ENCODE results near the gene RNF4.
"Not testable (repeated sequence)": the region's sequence is repeated elsewhere in the genome, so short reads cannot be mapped to it uniquely, and the experiment has no call there.

RNF4 gene

DNA sequence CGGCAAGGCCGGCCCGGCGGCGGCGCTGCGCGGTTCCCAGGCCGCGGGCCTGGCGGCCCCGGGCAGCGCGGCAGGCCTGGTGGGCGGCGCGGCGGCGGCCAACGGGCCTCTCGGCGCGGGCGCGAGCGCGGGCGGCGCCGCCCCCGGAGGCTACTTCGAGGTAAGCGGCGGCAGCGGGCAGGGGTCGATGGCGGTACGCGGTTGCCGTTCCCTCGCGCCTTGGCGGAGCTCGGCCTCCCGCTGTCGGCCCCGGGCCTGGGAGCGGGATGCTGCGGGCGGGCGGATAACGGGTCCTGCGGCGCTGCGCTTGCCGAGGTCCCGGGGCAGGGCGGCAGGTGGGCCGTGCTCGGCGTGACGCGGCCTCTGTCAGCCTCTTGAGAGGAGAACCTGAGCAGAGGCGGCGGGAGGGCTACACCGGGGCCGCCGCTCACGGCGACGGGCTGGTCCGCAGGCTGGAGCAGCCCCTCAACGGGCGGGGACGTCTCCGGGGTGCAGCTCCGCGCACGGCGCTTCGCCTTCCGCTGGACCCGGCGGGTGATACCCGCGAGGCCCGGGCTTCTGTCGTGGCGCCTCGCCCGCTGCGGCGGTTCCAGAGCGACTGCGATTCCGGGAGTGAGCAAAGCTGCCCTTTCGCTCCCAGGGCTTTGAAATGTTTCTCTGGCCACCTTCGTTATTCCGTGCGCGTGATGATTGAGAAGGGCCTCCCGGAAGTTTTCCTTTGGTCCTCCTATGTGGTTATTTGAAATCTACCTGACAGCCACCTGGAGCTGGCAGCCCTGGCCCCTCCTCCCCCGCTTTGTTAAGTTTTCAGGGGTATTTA lies 68.3 kb downstream of the RNF4 start:
- DNase-seq: peak; percentile 68

DNA sequence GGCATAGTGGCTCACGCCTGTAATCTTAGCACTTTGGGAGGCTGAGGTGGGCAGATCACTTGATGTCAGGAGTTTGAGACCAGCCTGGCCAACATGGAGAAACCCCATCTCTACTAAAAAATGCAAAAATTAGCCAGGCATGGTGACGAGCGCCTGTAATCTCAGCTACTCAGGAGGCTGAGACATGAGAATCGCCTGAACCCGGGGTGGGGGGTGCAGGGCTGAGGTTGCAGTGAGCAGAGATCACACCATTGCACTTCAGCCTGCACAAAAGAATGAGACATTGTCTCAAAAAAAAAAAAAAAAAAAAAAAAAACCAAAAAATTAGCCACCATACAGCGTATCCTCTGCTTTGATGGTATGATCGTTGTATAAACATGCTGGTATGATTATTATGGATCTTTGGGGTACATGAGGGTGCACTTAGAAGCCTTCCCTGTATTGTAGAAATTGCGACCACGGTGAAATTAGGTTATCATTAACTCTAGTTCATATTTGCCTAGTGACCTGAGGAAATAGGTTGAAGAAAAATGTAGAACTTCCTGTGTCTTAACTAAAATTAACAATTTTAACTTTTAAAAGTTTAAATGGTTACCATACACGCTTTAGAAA lies 74.8 kb downstream of the RNF4 start:
- DNase-seq: not testable (repeated sequence)

- DNase-seq: no peak
These were observed 76.6 kb downstream of the RNF4 start for GRCh38 chr4:2545321-2546013.

GRCh38 chr4:2546286-2546823 lies 77.4 kb downstream of the RNF4 start:
- no peak for DNase-seq

DNA sequence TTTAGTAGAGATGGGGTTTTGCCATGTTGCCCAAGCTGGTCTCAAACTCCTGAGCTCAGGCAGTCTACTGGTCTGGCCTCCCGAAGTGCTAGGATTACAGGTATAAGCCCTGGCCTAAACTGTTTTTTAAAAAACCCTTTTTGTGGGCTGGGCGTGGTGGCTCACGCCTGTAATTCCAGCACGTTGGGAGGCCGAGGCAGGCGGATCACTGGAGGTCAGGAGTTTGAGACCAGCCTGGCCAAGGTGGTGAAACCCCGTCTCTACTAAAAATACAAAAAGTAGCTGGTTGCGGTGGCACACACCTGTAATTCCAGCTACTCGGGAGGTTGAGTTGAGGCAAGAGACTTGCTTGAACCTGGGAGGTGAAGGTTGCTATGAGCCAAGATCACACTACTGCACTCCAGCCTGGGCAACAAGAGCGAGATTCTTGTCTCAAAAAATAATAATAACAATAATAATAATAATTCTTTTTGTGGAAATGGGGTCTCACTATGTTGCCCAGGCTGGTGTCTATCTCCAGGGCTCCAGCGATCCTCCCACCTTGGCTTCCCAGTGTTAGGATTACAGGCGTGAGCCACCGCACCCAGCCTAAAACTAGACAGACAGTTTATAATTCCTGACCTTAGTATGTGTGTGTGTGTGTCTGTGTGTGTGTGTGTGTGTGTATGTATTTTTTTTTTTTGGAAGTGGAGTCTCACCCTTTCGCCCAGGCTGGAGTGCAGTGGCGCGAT lies 78.2 kb downstream of the RNF4 start:
- not testable (repeated sequence) for DNase-seq

DNA sequence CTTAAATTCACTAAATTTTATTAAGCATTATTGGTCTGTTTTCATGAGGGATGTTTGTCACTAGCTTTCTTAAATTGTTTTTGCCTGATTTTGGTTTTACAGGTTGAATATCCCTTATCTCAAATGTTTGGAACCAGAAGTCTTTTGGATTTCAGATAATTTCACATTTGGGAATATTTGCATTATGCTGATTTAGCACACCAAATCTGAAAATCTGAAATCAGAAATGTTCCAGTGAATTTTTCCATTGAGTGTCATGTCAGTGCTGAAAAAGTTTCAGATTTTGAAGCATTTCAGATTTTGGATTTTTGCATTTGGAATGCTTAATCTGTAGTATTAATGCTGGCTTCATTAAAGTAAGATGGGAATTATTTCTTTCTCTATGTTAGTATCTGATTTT lies 82.2 kb downstream of the RNF4 start:
- DNase-seq: no peak

- DNase-seq: no peak
These were observed 83.9 kb downstream of the RNF4 start for GRCh38 chr4:2552806-2553205.

GRCh38 chr4:2558301-2558700 lies 89.4 kb downstream of the RNF4 start:
- no peak for DNase-seq

GRCh38 chr4:2560167-2560566 lies 91.3 kb downstream of the RNF4 start:
- no peak for DNase-seq
